Measurements from ENCODE around the gene USO1.

The USO1 gene

DNA sequence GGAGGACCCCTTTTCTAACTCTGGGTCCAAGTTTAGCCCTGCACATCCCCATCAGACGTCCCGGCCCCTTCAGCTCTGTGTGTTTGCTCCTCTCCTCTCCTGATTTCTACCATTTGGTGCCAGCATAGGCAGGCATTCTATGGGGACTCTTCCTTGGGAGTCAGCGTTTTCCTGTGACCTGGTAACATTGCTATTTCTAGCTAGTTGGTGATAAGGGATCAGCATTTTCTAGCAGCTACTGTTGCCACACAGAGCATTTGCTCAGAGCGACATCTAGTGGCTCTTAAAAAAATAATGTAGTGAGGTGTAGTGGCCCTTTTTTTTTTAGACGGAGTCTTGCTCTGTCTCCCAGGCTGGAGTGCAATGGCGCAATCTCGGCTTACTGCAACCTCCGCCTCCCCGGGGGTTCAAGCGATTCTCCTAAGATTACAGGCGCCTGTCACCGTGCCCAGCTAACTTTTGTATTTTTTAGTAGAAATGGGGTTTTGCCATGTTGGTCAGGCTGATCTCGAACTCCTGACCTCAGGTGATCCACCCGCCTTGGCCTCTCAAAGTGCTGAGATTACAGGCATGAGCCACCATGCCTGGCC, 123.9 kb downstream of the USO1 start:
- peak; percentile 41 to 70 for DNase-seq

- DNase-seq = no peak
Observed at GRCh38 chr4:75848891-75849290, 124.5 kb downstream of the USO1 start.

GRCh38 chr4:75849461-75849860, 125.1 kb downstream of the USO1 start:
- no peak for DNase-seq

DNA sequence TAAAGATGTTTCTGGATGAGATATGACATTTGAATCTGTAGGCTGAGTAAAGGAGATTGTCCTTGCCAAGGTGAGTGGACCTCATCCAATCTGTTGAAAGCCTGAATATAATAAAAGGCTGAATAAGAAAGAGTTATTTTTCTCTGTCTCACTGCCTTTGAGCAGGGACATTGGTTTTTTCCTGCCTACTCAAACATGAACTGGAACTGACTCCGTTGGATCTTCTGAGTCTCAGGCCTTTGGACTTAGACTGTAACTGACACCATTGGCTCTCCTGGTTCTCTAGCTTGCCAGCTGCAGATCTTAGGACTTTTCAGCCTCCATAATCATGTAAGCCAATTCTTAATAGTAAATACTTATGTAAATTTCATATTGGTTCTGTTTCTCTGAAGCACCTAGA, 134.3 kb downstream of the USO1 start:
- DNase-seq = no peak

DNA sequence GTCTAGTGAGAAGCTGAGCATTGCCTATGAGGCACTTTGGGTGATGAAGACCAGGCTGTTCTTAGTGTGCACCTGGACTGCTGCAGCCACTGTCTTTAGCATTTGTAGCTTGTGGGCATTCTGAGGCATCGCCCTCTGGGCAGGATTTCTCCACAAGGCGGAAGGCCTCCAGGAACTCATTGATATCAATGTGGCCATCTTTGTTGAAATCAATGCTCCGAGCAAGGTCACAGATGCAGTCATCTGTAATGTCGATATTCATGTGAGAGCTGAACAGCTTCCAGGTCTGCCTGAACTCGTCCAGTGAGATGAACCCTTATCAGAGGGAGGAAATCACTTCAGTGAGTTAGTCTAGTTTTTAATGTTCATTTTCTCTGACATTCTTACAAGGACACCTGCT, 136.2 kb downstream of the USO1 start:
- no peak for DNase-seq

Data from NCI-H526 (cell line).